Measurements from ENCODE around the gene SMAD7.

SMAD7 gene

DNA sequence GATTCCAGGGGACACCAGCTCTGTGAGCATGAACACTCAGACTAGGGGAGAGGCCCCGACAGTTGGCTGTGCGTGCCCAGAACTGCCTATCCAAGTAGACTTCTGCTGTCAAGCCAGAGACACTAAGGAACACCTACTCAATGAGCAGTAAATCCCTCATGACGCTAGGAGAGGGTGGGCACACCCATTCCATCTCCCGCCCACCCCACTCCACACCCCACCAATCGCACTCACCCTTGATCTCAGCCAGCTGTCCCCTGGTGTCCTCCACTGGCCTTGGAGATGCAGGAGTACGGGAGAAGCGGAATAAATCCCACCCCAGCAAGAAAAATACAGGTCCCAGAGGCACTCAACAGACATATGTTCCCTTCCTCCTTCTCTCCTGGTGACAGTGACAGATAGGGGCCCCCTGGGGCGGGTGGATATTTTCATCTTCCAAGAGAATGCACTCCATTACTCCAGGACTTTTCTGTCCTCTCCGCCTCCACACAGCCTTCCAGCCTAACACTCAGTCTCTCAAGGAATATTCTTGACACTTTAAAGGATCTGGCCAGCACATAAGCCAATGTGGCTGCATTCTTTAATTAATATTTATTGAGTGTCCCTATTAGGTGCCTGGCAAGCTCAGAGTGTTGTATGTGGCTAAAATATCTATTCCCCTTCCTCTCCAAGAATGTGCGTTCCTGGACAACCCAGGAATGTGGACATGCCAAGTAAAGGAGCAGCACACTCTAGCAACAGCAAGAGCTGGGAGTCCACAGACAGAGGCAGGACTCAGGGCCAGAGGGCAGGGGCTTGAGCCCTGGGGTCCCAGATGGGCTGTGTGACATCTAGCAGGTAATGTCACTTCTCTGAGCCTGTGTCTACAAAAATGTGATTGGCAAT lies 13.1 kb upstream of the SMAD7 start:
- DNase-seq, result no peak
- intact Hi-C loops (cut with DNase I), result no loop called here

DNA sequence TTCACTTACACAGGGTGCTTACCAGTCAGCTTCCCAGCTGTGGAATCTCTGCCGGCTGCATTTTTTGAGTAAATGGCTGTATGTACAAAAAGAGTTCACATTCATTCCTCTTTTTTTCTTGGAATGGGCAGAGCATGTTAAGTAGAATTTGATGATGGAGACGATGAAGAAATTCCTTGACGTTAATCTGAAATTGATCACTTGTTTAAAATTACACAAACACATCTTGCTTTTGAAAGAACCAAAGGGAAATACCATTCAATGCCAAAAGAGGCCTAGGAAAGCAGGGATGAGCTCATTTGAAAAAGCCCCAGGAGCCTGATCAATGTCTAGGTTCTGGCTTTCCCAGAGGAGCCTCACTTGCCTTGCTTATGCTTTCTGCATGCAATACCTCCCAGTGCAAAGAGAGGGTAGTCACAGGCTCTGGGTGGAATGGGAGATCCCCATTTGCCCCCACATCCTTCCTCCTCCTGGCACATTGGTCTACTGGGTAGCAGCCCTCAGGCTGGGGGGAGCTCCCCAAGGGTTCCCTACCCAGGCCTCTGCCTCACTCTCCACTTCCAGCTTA lies 12.3 kb upstream of the SMAD7 start:
- DNase-seq, result no peak
- intact Hi-C loops (cut with DNase I), result no loop called here

DNA sequence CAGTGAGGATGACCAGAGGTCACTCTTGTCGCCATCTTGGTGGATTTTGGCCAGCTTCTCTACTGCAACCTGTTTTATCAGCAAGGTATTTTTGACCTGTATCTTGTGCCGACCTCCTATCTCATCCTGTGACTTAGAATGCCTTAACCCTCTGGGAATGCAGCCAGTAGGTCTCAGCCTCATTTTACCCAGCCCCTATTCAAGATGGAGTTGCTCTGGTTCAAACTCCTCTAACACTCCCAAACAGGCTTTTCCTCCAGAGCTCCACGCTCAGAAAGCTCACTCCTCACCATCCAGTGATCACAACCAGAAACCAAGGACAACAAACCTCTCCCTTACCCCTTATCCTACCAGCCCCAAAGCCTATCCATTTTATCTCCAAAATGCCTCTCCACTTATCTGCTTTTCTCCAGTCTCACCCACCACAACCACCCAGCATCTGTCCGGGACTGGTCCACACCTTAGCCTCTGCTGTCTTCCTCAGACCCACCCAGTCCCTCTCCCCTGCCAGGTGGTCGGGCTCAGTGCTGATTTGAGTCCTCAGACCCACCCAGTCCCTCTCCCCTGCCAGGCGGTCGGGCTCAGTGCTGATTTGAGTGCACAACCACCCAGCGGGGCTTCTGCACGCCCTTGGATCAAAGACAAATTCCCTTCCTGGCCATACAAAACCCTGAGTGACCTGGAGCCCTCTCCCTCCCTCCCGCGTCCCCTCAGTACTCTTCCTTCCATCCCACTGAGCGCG lies 11.7 kb upstream of the SMAD7 start:
- intact Hi-C loops (cut with DNase I), result no loop called here
- no peak for DNase-seq

DNA sequence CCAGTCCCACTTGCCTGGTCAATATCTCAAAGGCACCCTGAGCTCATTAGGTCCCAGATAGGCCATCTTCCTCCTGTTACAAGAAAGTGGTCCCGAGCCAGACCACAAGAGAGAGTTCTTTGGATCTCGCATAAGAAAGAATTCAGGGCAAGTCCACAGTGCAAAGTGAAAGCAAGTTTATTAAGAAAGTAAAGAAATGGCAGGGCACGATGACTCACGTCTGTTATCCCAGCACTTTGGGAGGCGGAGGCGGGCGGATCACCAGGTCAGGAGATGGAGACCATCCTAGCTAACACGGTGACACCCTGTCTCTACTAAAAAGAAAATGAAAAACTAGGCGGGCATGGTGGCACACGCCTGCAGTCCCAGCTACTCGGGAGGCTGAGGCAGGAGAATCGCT lies 10.8 kb upstream of the SMAD7 start:
- intact Hi-C loops (cut with DNase I), result no loop called here

GRCh38 chr18:48959921-48960920 lies 9.5 kb upstream of the SMAD7 start:
- no peak for DNase-seq
- intact Hi-C loops (cut with DNase I), result loop anchor here (10.0 kb wide), 1 partner anchor 225 kb away; no protein-coding TSS in a partner anchor

More for the DNA sequence above, 10.8 kb upstream of the SMAD7 start:
- DNase-seq, result no peak

DNA sequence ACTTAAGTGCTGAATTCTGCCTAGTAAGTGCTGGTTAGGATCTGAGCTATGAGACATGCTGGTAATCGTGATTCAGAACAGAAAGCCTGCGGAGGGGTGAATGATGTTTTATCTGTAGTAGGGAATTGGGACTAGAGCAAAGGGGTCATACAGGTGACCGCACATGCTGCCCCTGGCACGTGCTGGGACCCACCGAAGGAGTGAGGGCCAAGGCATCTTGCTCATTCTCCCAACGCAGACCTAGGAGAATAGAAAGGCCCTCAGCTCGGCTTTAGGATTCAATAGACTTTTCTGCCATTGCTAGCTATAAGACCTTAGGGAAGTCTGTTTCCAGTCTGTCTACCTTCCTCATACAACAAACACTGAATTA lies 8.8 kb upstream of the SMAD7 start:
- no peak for DNase-seq
- intact Hi-C loops (cut with DNase I), result loop anchor here (10.0 kb wide), 1 partner anchor 225 kb away; no protein-coding TSS in a partner anchor

- intact Hi-C loops (cut with DNase I), result loop anchor here (10.0 kb wide), 1 partner anchor 226 kb away; no protein-coding TSS in a partner anchor
- DNase-seq, result no peak
These were observed 8.2 kb upstream of the SMAD7 start for GRCh38 chr18:48958951-48959350.

DNA sequence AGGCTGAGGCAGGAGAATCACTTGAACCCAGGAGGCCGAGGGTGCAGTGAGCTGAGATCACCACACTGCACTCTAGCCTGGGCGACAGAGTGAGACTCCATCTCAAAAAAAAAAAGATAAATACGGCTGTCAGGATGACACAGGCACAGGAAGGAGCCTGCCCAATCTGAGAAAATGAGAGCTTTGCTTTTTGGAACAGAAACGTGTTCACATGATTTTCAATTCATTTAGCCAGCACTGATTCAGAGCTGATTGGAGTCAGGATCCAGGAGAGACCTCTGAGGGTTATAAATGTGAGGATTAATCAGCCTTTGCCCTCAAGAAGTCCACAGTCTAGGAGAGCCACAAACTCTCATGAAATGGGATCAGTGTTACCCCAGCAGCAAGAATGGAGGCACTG lies 6.9 kb upstream of the SMAD7 start:
- no peak for DNase-seq
- intact Hi-C loops (cut with DNase I), result loop anchor here (10.0 kb wide), 1 partner anchor 227 kb away; no protein-coding TSS in a partner anchor

- no peak for DNase-seq
- intact Hi-C loops (cut with DNase I), result loop anchor here (10.0 kb wide), 1 partner anchor 228 kb away; no protein-coding TSS in a partner anchor
These were observed 6.4 kb upstream of the SMAD7 start for GRCh38 chr18:48957136-48957535.

DNA sequence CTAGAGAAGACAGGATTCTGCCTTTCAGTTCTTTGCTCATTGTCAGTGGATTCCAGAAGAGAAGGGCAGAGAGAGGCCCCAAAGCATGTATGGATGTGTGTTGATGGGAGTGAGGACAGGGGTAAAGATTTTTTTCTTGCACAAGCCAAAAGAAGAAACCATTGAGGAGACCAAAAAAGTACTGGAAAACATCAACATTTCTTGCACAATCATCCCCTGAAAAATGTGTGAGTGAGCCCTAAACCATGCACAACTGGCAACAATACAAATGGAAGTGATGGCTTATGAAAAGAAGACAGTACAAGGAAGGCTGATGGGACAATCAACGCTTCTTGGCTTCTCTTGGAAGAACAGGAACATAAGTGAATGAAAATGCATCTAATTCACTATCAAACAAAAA lies 5.6 kb upstream of the SMAD7 start:
- intact Hi-C loops (cut with DNase I), result loop anchor here (10.0 kb wide), 1 partner anchor 228 kb away; no protein-coding TSS in a partner anchor
- DNase-seq, result no peak

GRCh38 chr18:48955830-48956261 lies 5.1 kb upstream of the SMAD7 start:
- DNase-seq, result no peak
- intact Hi-C loops (cut with DNase I), result loop anchor here (10.0 kb wide), 1 partner anchor 229 kb away; no protein-coding TSS in a partner anchor

DNA sequence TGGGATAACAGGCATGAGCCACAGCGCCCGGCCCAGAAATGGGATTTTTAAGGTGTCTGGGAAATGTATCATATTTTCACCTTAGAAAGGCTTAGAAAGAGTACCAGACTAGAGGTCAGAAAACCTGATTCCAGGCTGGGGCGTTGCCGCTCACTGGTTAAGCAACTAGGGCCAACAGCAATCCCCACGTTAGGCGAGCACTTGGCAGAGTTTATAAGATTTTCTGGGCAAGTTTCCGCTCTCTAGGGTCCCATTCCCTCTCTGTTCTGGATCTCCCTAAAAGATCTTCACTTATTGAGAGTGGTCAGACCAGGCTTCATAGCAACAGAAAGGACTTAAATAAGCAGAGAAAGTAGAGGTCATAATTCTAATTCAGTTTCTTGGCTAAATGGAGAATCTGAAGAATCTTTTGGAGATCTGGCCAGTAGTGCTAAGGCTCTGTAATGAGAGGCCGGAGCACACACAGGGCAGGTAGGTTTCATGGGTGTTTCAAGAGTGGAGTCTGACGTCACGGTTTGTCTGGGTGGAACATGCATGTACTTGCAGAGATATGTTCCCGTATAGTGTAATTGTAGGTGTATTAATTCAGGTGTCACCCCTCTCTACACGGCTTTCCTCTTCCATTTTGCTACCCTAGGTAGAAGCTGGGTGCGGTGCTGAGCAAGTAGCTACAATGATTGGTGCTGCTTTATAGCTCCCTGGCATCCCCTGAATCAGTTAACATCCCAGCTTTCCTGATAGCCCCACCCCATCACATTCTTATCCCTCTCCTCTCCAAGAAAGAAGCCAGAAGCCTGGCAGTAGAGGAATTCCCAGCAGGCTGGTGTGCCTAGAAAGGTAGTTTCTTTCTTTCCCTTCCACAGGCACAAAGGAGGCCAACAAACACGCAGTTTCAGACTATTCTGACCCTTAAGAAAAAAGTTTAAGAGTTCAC lies 4.4 kb upstream of the SMAD7 start:
- no peak for DNase-seq
- intact Hi-C loops (cut with DNase I), result loop anchor here (10.0 kb wide), 1 partner anchor 230 kb away; no protein-coding TSS in a partner anchor

GRCh38 chr18:48953104-48953706 lies 2.4 kb upstream of the SMAD7 start:
- intact Hi-C loops (cut with DNase I), result loop anchor here (2.0 to 10.0 kb wide), 2 partner anchors 22 to 232 kb away; no protein-coding TSS in a partner anchor
- no peak for DNase-seq

DNA sequence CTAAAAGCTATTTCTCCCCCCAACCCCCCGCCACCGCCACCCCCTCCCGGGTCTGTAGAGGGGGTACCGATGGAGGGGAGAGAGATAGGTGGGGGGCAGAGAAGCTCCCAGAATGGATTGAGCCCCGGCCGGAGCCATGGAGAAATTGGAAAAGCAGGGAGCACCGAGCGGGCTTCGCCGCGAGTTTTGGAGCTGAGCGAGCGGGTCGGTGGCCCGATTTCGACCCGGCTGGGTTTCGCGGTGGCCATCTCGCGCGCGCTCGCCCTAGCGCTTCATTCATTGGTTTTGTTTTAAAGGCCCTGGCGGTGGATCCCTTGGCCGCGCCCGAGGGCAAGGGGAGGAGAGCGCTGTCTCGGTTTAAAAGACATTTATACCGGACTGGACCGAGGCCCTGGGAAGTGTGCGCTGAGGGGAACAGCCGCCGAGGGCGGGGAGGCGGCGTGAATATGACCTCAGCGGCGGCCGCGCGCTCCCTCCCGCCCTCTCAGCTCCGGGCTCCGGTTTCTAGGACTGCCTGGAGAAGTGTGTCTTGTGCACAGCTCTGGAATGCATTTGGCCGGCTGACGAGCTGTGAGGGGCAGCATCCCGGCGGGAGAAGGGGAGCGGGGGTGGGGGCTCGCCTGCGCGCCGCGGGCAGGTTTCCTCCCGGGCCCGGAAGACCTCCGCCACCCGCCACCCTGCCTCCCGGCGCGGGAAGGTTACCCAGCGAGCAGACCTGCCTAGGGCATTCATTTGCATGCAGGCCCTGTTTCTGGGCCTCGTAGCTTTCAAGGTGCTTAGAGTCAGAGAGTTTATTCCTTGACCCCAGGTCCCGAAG lies 1.7 kb upstream of the SMAD7 start:
- peak in 41 of 42 donors; percentile 42 to 89 (median 74) for DNase-seq
- intact Hi-C loops (cut with DNase I), result loop anchor here (2.0 to 10.0 kb wide), 2 partner anchors 22 to 232 kb away; no protein-coding TSS in a partner anchor

DNA sequence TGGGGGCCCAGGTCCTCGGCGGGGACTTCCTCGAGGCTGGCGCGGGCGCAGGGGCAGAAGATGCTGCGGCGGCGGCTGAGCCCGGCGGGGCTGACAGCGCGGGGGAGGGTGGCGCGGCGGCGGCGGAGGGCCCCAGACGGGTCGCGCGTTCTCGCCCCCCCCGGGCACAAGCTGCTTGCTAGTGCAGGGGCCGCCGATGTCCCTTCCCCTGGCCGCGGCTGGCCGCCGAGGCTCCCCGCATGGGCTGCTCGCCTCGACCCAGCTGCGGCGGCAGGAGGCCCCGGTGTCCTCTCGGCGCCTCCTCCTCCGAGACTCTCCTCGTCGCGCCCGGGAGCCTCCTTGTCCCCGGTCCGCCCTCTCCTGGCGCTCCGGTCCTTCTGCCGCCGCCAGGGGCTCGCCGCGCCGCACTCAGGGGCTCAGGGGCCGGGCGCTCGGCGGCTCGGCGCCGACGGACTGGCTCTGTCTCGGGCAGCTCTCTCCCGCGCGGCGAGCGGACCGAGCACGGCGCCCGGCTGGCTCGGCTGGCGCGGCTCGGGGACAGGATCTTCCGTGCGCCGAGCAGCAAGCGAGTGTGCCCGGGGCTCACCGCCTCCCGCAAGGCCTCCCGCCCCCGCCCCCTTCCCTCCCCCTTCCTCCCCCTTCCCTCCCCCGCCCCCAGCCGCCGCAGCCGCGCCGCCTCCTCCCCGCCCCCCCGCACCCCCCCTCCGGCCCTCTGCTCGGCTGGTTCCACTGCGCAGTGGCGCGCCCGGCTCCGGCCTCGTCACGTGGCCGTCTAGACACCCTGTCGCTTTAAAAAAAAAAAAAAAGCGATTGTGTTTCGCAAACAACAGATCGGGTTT lies 902 bp upstream of the SMAD7 start:
- intact Hi-C loops (cut with DNase I), result loop anchor here (2.0 to 10.0 kb wide), 3 partner anchors 23 to 233 kb away; no protein-coding TSS in a partner anchor

More for the DNA sequence above, 902 bp upstream of the SMAD7 start:
- DNase-seq, result peak; percentile 64 to 92 (median 84)

Measured in head of caudate nucleus (tissue), 42 donors.